ENCODE results near the gene CIITA.

The CIITA gene

GRCh38 chr16:10871157-10871991 is 5.6 kb upstream of the CIITA start:
- peaks cover 8% of the 10 kb centered on the region for H3K4me1 ChIP-seq (ENCODE audit: control insufficient read depth, insufficient read depth, low read length)
- no peak overlapping the region for H3K4me3 ChIP-seq (ENCODE audit: low read length)
- DNase-seq (ENCODE audit: low read depth): peak; percentile 57
- H3K36me3 ChIP-seq (ENCODE audit: control insufficient read depth, insufficient read depth, low read length, severe bottlenecking): no peaks in the 10 kb centered on the region
- H3K9me3 ChIP-seq (ENCODE audit: control insufficient read depth, low read length): no peaks in the 10 kb centered on the region
- no peaks in the 10 kb centered on the region for H3K27me3 ChIP-seq (replicated peaks; ENCODE audit: control insufficient read depth, insufficient read depth, low read length)
- H3K9ac ChIP-seq (ENCODE audit: low read length): no peak overlapping the region

- H3K36me3 ChIP-seq (ENCODE audit: control insufficient read depth, insufficient read depth, low read length, severe bottlenecking): no peaks in the 10 kb centered on the region
- H3K27me3 ChIP-seq (replicated peaks; ENCODE audit: control insufficient read depth, insufficient read depth, low read length): peaks cover 7% of the 10 kb centered on the region
- no peak overlapping the region for H3K4me3 ChIP-seq (ENCODE audit: low read length)
- no peaks in the 10 kb centered on the region for H3K9me3 ChIP-seq (ENCODE audit: control insufficient read depth, low read length)
- no peak overlapping the region for H3K9ac ChIP-seq (ENCODE audit: low read length)
- H3K4me1 ChIP-seq (ENCODE audit: control insufficient read depth, insufficient read depth, low read length): peaks cover 16% of the 10 kb centered on the region
- DNase-seq (ENCODE audit: low read depth): no peak
Observed at GRCh38 chr16:10876315-10876714, 687 bp upstream of the CIITA start.

- no peak for DNase-seq (ENCODE audit: low read depth)
- Histone ChIP-seq H3K27me3 (replicated peaks; ENCODE audit: control insufficient read depth, insufficient read depth, low read length) (peaks cover 7% of the 10 kb centered on the region), H3K4me1 (ENCODE audit: control insufficient read depth, insufficient read depth, low read length) (peaks cover 10% of the 10 kb centered on the region), H3K9me3 (ENCODE audit: control insufficient read depth, low read length) (no peaks in the 10 kb centered on the region), H3K9ac (ENCODE audit: low read length) (no peak overlapping the region), H3K4me3 (ENCODE audit: low read length) (no peak overlapping the region), H3K36me3 (ENCODE audit: control insufficient read depth, insufficient read depth, low read length, severe bottlenecking) (no peaks in the 10 kb centered on the region)
Observed at GRCh38 chr16:10877472-10877946, 507 bp downstream of the CIITA start.

DNA sequence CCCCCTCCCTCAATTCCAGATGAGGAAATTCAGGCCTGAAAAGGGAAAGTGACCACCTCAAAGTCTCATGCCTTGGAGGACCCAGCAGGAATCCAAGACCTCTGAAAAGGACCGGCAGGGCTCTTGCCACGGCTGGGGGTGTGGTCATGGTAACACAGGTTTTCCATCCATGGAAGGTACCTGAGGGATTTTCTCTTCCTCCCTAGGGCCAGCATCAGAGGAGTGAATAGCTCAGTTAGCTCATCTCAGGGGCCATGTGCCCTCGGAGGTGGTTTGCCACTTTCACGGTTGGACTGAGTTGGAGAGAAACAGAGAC is 1.3 kb downstream of the CIITA start:
- Histone ChIP-seq H3K36me3 (ENCODE audit: control insufficient read depth, insufficient read depth, low read length, severe bottlenecking) (no peaks in the 10 kb centered on the region), H3K9me3 (ENCODE audit: control insufficient read depth, low read length) (no peaks in the 10 kb centered on the region), H3K4me1 (ENCODE audit: control insufficient read depth, insufficient read depth, low read length) (peaks cover 10% of the 10 kb centered on the region), H3K27me3 (replicated peaks; ENCODE audit: control insufficient read depth, insufficient read depth, low read length) (peaks cover 7% of the 10 kb centered on the region), H3K9ac (ENCODE audit: low read length) (no peak overlapping the region), H3K4me3 (ENCODE audit: low read length) (peak overlapping the region; percentile 88)
- no peak for DNase-seq (ENCODE audit: low read depth)

DNA sequence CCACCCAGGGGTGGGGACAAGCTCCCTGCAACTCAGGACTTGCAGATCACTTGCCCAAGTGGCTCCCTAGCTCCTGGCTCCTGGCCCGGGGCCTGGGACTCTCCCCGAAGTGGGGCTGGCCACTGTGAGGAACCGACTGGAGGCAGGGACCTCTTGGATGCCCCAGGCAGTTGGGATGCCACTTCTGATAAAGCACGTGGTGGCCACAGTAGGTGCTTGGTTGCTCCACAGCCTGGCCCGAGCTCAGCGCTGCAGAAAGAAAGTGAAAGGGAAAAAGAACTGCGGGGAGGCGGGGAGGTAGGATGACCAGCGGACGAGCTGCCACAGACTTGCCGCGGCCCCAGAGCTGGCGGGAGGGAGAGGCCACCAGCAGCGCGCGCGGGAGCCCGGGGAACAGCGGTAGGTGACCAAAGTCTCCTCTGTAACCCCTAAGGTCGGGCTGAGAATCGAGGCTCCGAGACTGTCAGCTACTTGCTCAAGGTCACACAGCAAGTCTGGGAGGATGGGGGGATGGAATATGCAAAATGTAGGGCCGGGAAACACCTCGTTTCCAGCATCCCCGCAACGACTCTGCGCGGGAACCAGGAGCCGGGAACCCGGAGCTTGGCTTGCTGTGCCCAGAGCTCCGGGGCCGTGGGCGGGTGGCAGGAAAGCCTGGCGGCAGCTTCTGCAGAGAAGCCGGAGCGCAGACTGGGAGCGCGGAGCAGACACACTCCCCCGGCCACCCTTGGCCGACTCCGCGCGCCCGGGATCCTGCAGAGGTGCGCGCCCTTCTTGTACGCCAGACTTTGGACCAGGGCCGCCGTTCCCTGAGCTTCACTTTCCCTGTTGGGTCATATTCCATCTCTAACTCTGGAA is 1.9 kb downstream of the CIITA start:
- peaks cover 7% of the 10 kb centered on the region for H3K27me3 ChIP-seq (replicated peaks; ENCODE audit: control insufficient read depth, insufficient read depth, low read length)
- H3K9ac ChIP-seq (ENCODE audit: low read length): peak overlapping the region; percentile 78
- H3K9me3 ChIP-seq (ENCODE audit: control insufficient read depth, low read length): no peaks in the 10 kb centered on the region
- no peaks in the 10 kb centered on the region for H3K36me3 ChIP-seq (ENCODE audit: control insufficient read depth, insufficient read depth, low read length, severe bottlenecking)
- peak; percentile 67 for DNase-seq (ENCODE audit: low read depth)
- H3K4me3 ChIP-seq (ENCODE audit: low read length): peak overlapping the region; percentile 88
- peaks cover 10% of the 10 kb centered on the region for H3K4me1 ChIP-seq (ENCODE audit: control insufficient read depth, insufficient read depth, low read length)

DNA sequence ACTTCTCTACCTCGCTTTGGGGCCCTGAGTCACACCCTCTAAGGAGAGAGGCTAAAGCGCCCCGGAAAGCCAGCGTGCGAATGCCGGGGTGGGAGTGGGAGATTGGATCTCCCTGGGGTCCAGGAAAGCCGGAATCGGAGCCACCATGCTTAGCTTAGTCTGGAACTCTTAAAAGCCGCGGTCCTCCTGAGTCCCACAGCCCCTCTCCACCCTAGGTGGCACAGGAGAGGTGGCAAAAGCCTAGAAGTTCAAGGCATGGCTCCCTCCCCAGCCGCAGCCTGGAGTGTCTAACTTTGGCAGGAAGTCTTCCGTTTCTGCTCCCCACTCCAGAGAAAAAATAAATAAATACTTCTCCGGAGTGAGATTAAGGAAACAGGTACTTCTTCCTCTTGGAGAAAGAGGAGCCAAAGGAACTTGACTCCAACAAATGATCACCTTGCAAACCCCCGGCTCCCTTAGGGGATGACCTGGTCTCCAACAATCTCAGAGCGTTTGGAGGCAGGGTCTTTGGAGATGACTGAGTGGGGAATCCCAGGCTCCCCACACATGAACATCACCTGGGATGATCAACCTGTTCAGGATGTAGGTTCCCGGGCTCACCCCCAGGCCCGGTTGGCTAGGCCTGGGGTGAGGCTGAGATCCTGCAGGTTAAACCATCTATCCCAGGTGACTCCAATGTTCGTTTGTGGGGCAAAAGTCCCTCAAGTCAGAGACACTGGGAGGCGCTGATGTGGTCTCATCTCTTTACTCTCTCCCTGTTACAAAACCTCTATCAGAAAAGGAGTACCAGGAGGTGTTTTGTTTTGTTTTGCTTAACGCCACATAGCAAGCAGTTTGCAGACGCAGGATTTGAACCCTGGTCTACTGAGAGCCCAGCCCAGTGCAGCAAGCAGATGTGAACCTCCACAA is 2.9 kb downstream of the CIITA start:
- Histone ChIP-seq H3K27me3 (replicated peaks; ENCODE audit: control insufficient read depth, insufficient read depth, low read length) (peaks cover 7% of the 10 kb centered on the region), H3K9me3 (ENCODE audit: control insufficient read depth, low read length) (no peaks in the 10 kb centered on the region)
- DNase-seq (ENCODE audit: low read depth): no peak

GRCh38 chr16:10880594-10881452 is 3.8 kb downstream of the CIITA start:
- DNase-seq (ENCODE audit: low read depth): no peak
- Histone ChIP-seq H3K36me3 (ENCODE audit: control insufficient read depth, insufficient read depth, low read length, severe bottlenecking) (no peaks in the 10 kb centered on the region), H3K4me3 (ENCODE audit: low read length) (no peak overlapping the region), H3K9ac (ENCODE audit: low read length) (no peak overlapping the region), H3K9me3 (ENCODE audit: control insufficient read depth, low read length) (no peaks in the 10 kb centered on the region), H3K27me3 (replicated peaks; ENCODE audit: control insufficient read depth, insufficient read depth, low read length) (peaks cover 7% of the 10 kb centered on the region), H3K4me1 (ENCODE audit: control insufficient read depth, insufficient read depth, low read length) (peaks cover 10% of the 10 kb centered on the region)

More for the DNA sequence above, 2.9 kb downstream of the CIITA start:
- peak overlapping the region; percentile 88 for H3K4me3 ChIP-seq (ENCODE audit: low read length)
- peaks cover 10% of the 10 kb centered on the region for H3K4me1 ChIP-seq (ENCODE audit: control insufficient read depth, insufficient read depth, low read length)
- H3K9ac ChIP-seq (ENCODE audit: low read length): peak overlapping the region; percentile 78
- H3K36me3 ChIP-seq (ENCODE audit: control insufficient read depth, insufficient read depth, low read length, severe bottlenecking): no peaks in the 10 kb centered on the region

- Histone ChIP-seq H3K4me3 (ENCODE audit: low read length) (no peak overlapping the region), H3K27me3 (replicated peaks; ENCODE audit: control insufficient read depth, insufficient read depth, low read length) (peaks cover 7% of the 10 kb centered on the region), H3K4me1 (ENCODE audit: control insufficient read depth, insufficient read depth, low read length) (peaks cover 10% of the 10 kb centered on the region), H3K9me3 (ENCODE audit: control insufficient read depth, low read length) (no peaks in the 10 kb centered on the region), H3K9ac (ENCODE audit: low read length) (no peak overlapping the region), H3K36me3 (ENCODE audit: control insufficient read depth, insufficient read depth, low read length, severe bottlenecking) (no peaks in the 10 kb centered on the region)
- no peak for DNase-seq (ENCODE audit: low read depth)
Observed at GRCh38 chr16:10881479-10882030, 4.6 kb downstream of the CIITA start.

DNA sequence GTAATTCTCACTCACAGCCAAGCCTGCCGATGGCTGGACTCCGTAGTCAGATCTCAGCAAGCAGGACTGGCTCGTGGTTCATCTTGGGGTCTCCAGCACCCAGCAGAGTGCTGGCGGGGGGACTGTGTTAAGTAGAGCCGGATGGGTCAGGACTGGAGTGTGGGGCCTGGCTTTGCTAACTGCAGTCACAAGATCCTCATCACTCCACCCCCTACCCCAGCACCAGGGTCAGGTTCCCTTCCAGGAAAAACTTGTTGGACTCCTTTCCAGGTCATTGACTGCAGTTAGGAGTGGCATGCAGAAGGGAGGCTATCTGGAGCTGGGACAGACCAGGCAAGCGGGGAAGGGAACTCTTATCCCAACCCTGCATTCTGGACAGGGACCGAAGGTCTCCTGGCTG is 6.0 kb downstream of the CIITA start:
- Histone ChIP-seq H3K9ac (ENCODE audit: low read length) (no peak overlapping the region), H3K4me3 (ENCODE audit: low read length) (no peak overlapping the region), H3K36me3 (ENCODE audit: control insufficient read depth, insufficient read depth, low read length, severe bottlenecking) (no peaks in the 10 kb centered on the region), H3K4me1 (ENCODE audit: control insufficient read depth, insufficient read depth, low read length) (peaks cover 10% of the 10 kb centered on the region), H3K27me3 (replicated peaks; ENCODE audit: control insufficient read depth, insufficient read depth, low read length) (peaks cover 3% of the 10 kb centered on the region), H3K9me3 (ENCODE audit: control insufficient read depth, low read length) (no peaks in the 10 kb centered on the region)
- no peak for DNase-seq (ENCODE audit: low read depth)

GRCh38 chr16:10885246-10885645 is 8.2 kb downstream of the CIITA start:
- no peak overlapping the region for H3K9ac ChIP-seq (ENCODE audit: low read length)
- H3K36me3 ChIP-seq (ENCODE audit: control insufficient read depth, insufficient read depth, low read length, severe bottlenecking): no peaks in the 10 kb centered on the region
- no peaks in the 10 kb centered on the region for H3K9me3 ChIP-seq (ENCODE audit: control insufficient read depth, low read length)
- no peak for DNase-seq (ENCODE audit: low read depth)
- H3K27me3 ChIP-seq (replicated peaks; ENCODE audit: control insufficient read depth, insufficient read depth, low read length): peaks cover 3% of the 10 kb centered on the region
- no peaks in the 10 kb centered on the region for H3K4me1 ChIP-seq (ENCODE audit: control insufficient read depth, insufficient read depth, low read length)
- no peak overlapping the region for H3K4me3 ChIP-seq (ENCODE audit: low read length)
